Mesendoderm (in vitro differentiated cells): Measurements from ENCODE around the gene EPS15.
"Not testable (repeated sequence)": the region's sequence is repeated elsewhere in the genome, so short reads cannot be mapped to it uniquely, and the experiment has no call there.

Experiments used
- DNase-seq: peaks from one replicate; pipeline ENCODE4 v3.0.0; 2013
- H2AK5ac ChIP-seq: 2 replicates; pipeline ENCODE4 v1.6.1; 2013; ENCODE audit warnings: low read length, inconsistent platforms
- H2BK120ac ChIP-seq: 2 replicates; pipeline ENCODE4 v1.6.1; 2013; ENCODE audit warnings: low read depth, mild to moderate bottlenecking, low read length, moderate library complexity, mixed read lengths
- H2BK15ac ChIP-seq: replicated peaks from 2 replicates; pipeline ENCODE4 v1.6.1; 2013; ENCODE audit warnings: low read depth, mild to moderate bottlenecking, moderate library complexity
- H2BK5ac ChIP-seq: 2 replicates; pipeline ENCODE4 v1.6.1; 2013; ENCODE audit warnings: low read length, inconsistent platforms
- H3K18ac ChIP-seq: 2 replicates; pipeline ENCODE4 v1.6.1; 2013; ENCODE audit warnings: mild to moderate bottlenecking, low read length, mixed read lengths
- H3K23ac ChIP-seq: one replicate; pipeline ENCODE4 v1.6.1; 2013; ENCODE audit warnings: low read length
- H3K27ac ChIP-seq: 2 replicates; pipeline ENCODE4 v1.5.1; 2013; ENCODE audit warnings: low read depth, mild to moderate bottlenecking, inconsistent platforms, low read length, moderate library complexity
- H3K27me3 ChIP-seq: 2 replicates; pipeline ENCODE4 v1.6.1; 2013; ENCODE audit warnings: low read length, control low read depth, mild to moderate bottlenecking, inconsistent platforms; ENCODE audit not compliant: insufficient read depth, poor library complexity
- H3K36me3 ChIP-seq: 2 replicates; pipeline ENCODE4 v1.6.1; 2013; ENCODE audit warnings: low read length, inconsistent platforms; ENCODE audit not compliant: control insufficient read depth, insufficient read depth
- H3K4ac ChIP-seq: one replicate; pipeline ENCODE4 v1.6.1; 2013; ENCODE audit warnings: low read depth, mild to moderate bottlenecking, low read length, moderate library complexity
- H3K4me1 ChIP-seq: 2 replicates; pipeline ENCODE4 v1.6.1; 2013; ENCODE audit warnings: low read depth, low read length, inconsistent platforms; ENCODE audit not compliant: control insufficient read depth
- H3K4me2 ChIP-seq: 2 replicates; pipeline ENCODE4 v1.6.1; 2013; ENCODE audit warnings: low read length
- H3K4me3 ChIP-seq: 2 replicates; pipeline ENCODE4 v1.5.1; 2013; ENCODE audit warnings: mild to moderate bottlenecking, low read length
- H3K56ac ChIP-seq: one replicate; pipeline ENCODE4 v1.6.1; 2013; ENCODE audit warnings: low read length
- H3K79me1 ChIP-seq: 2 replicates; pipeline ENCODE4 v1.6.1; 2013; ENCODE audit warnings: low read length, inconsistent platforms
- H3K79me2 ChIP-seq: 2 replicates; pipeline ENCODE4 v1.6.1; 2013; ENCODE audit warnings: mild to moderate bottlenecking, low read length; ENCODE audit not compliant: control insufficient read depth, insufficient read depth
- H3K9ac ChIP-seq: 2 replicates; pipeline ENCODE4 v1.6.1; 2013; ENCODE audit warnings: low read length, inconsistent platforms
- H4K5ac ChIP-seq: one replicate; pipeline ENCODE4 v1.6.1; 2013; ENCODE audit warnings: low read length
- H4K8ac ChIP-seq: one replicate; pipeline ENCODE4 v1.6.1; 2013; ENCODE audit warnings: low read depth, mild to moderate bottlenecking, control low read depth, low read length, moderate library complexity
- WGBS: extraction: QIAGEN DNeasy Blood & Tissue Kit; methylation state at CpG from one replicate; pipeline ENCODE4 v1.1.7; 2013; ENCODE audit warnings: low lambda C conversion rate, missing lambda C conversion rate; ENCODE audit not compliant: insufficient coverage; ENCODE audit errors: extremely low coverage; 5-methylcytosine and 5-hydroxymethylcytosine counted together

The EPS15 gene

GRCh38 chr1:51532853-51533252 lies 13.8 kb upstream of the EPS15 start:
- Histone ChIP-seq H3K18ac (no peak overlapping the region), H2AK5ac (no peak overlapping the region), H3K4me1 (no peaks in the 10 kb centered on the region), H3K79me1 (no peaks in the 10 kb centered on the region), H4K8ac (no peak overlapping the region), H2BK15ac (no peak overlapping the region), H2BK120ac (no peak overlapping the region), H3K27me3 (no peaks in the 10 kb centered on the region), H3K23ac (no peak overlapping the region), H3K56ac (no peak overlapping the region), H3K27ac (no peak overlapping the region), H3K4ac (no peak overlapping the region), H3K4me2 (no peak overlapping the region), H3K36me3 (no peaks in the 10 kb centered on the region), H3K79me2 (no peaks in the 10 kb centered on the region), H3K4me3 (no peak overlapping the region), H4K5ac (no peak overlapping the region), H2BK5ac (no peak overlapping the region), H3K9ac (no peak overlapping the region)
- DNase-seq = no peak
- WGBS = no CpG with 5 or more reads among the region's 1 CpG

- not testable (repeated sequence) for H2AK5ac ChIP-seq, H3K9ac ChIP-seq, H3K4me3 ChIP-seq, H4K5ac ChIP-seq, H3K23ac ChIP-seq, H2BK15ac ChIP-seq, H3K4me2 ChIP-seq, H2BK5ac ChIP-seq, H3K18ac ChIP-seq, DNase-seq, H2BK120ac ChIP-seq, H3K79me2 ChIP-seq, H3K56ac ChIP-seq, H3K36me3 ChIP-seq, H4K8ac ChIP-seq, H3K4me1 ChIP-seq, H3K4ac ChIP-seq, H3K79me1 ChIP-seq, H3K27me3 ChIP-seq, H3K27ac ChIP-seq
- WGBS = no CpG with 5 or more reads among the region's 4 CpGs
Measured at GRCh38 chr1:51530447-51530846, 11.4 kb upstream of the EPS15 start.

DNA sequence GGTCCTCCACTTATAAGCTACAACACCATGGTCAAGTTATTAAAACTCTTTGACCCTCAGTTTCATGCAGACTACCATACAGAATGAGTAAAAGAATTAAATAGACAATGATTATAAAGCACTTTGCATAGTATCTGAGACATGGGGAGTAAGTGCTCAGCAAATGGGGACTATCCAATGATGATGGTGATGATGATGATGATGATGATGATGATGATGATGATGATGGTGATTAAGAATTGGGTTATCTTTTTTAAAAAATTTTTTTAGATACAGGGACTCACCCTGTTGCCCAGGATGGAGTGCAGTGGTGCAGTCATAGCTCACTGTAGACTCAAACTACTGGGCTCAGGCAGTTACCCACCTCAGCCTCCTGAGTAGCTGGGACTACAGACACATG lies 8.1 kb upstream of the EPS15 start:
- no peaks in the 10 kb centered on the region for H3K36me3 ChIP-seq
- no peak overlapping the region for H3K9ac ChIP-seq
- no peaks in the 10 kb centered on the region for H3K79me2 ChIP-seq
- H3K4ac ChIP-seq = no peak overlapping the region
- H3K4me2 ChIP-seq = no peak overlapping the region
- H3K79me1 ChIP-seq = no peaks in the 10 kb centered on the region
- H3K23ac ChIP-seq = no peak overlapping the region
- no peak overlapping the region for H2BK15ac ChIP-seq
- no peaks in the 10 kb centered on the region for H3K4me1 ChIP-seq
- no peaks in the 10 kb centered on the region for H3K27me3 ChIP-seq
- no peak overlapping the region for H4K8ac ChIP-seq
- H2BK5ac ChIP-seq = no peak overlapping the region
- H3K27ac ChIP-seq = no peak overlapping the region
- H4K5ac ChIP-seq = no peak overlapping the region
- no peak for DNase-seq
- H3K18ac ChIP-seq = no peak overlapping the region
- no peak overlapping the region for H3K4me3 ChIP-seq
- no peak overlapping the region for H2BK120ac ChIP-seq
- H3K56ac ChIP-seq = no peak overlapping the region
- H2AK5ac ChIP-seq = no peak overlapping the region

DNA sequence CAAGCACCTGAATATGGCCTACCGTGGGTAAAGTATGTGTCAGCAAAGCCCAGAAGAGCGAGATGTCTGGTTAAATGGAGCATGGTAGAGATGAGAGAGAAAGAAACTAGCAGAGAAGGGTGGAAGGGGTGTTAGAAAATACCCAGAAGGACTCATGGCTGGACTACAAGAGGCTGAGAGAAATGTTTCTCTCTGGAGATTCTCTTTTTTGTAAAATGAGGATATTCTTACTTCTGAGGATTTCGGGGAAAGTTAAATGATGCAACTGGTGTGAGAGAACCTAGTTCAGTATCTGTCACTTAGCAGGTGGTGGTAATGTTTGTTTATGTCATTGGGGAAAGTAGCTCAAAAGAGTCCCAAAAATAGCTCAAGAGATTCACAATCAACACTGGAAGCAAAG lies 7.2 kb upstream of the EPS15 start:
- H3K4me3 ChIP-seq = no peak overlapping the region
- no peak overlapping the region for H2BK120ac ChIP-seq
- no peak overlapping the region for H2AK5ac ChIP-seq
- H3K9ac ChIP-seq = no peak overlapping the region
- H3K79me2 ChIP-seq = no peaks in the 10 kb centered on the region
- H3K56ac ChIP-seq = no peak overlapping the region
- no peak overlapping the region for H2BK15ac ChIP-seq
- H3K27me3 ChIP-seq = no peaks in the 10 kb centered on the region
- no peak overlapping the region for H4K8ac ChIP-seq
- H2BK5ac ChIP-seq = no peak overlapping the region
- H3K36me3 ChIP-seq = no peaks in the 10 kb centered on the region
- H3K4ac ChIP-seq = no peak overlapping the region
- no peak overlapping the region for H3K27ac ChIP-seq
- H3K79me1 ChIP-seq = no peaks in the 10 kb centered on the region
- no peak overlapping the region for H4K5ac ChIP-seq
- H3K23ac ChIP-seq = no peak overlapping the region
- DNase-seq = no peak
- no peak overlapping the region for H3K18ac ChIP-seq
- no CpG with 5 or more reads among the region's 3 CpGs for WGBS
- no peaks in the 10 kb centered on the region for H3K4me1 ChIP-seq
- H3K4me2 ChIP-seq = no peak overlapping the region

GRCh38 chr1:51525295-51525694 lies 6.2 kb upstream of the EPS15 start:
- H4K5ac ChIP-seq = no peak overlapping the region
- H3K27ac ChIP-seq = no peak overlapping the region
- H4K8ac ChIP-seq = no peak overlapping the region
- H3K18ac ChIP-seq = no peak overlapping the region
- H2BK5ac ChIP-seq = no peak overlapping the region
- H3K9ac ChIP-seq = no peak overlapping the region
- no peak overlapping the region for H3K4me3 ChIP-seq
- H2BK15ac ChIP-seq = no peak overlapping the region
- no peak overlapping the region for H3K56ac ChIP-seq
- H3K4me2 ChIP-seq = no peak overlapping the region
- no peaks in the 10 kb centered on the region for H3K4me1 ChIP-seq
- no CpG with 5 or more reads among the region's 2 CpGs for WGBS
- H3K4ac ChIP-seq = no peak overlapping the region
- H3K23ac ChIP-seq = no peak overlapping the region
- H2BK120ac ChIP-seq = no peak overlapping the region
- H2AK5ac ChIP-seq = no peak overlapping the region
- H3K27me3 ChIP-seq = no peaks in the 10 kb centered on the region
- DNase-seq = no peak
- no peaks in the 10 kb centered on the region for H3K36me3 ChIP-seq
- no peaks in the 10 kb centered on the region for H3K79me1 ChIP-seq
- H3K79me2 ChIP-seq = no peaks in the 10 kb centered on the region

DNA sequence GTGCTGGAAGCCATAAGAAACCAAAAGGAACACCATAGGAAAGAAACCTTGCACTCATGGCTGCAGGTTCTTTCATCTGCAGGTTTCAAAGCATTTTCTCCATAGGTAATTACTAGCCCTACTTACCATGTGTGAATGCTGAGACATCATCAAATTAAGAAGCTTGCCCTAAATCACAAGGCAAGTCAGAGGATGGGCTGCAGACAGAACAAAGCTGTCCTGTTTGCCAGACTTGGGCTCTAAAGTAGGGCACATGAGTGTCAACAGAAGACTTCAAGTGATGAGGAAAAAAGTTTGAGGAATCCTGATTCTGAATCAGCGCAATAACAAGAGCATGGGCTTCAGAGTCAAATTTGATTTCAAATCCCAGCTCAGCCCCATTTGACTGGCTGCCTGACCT lies 5.8 kb upstream of the EPS15 start:
- Histone ChIP-seq H3K56ac (no peak overlapping the region), H3K4me1 (no peaks in the 10 kb centered on the region), H4K8ac (no peak overlapping the region), H3K9ac (no peak overlapping the region), H3K79me1 (no peaks in the 10 kb centered on the region), H3K23ac (no peak overlapping the region), H3K27me3 (no peaks in the 10 kb centered on the region), H3K36me3 (no peaks in the 10 kb centered on the region), H2BK120ac (no peak overlapping the region), H4K5ac (no peak overlapping the region), H3K27ac (no peak overlapping the region), H3K79me2 (no peaks in the 10 kb centered on the region), H2BK15ac (no peak overlapping the region), H2AK5ac (no peak overlapping the region), H3K4me2 (no peak overlapping the region), H2BK5ac (no peak overlapping the region), H3K18ac (no peak overlapping the region), H3K4ac (no peak overlapping the region), H3K4me3 (no peak overlapping the region)
- no CpG with 5 or more reads among the region's 1 CpG for WGBS
- DNase-seq = no peak
